A549 (cell line): Measurements from ENCODE around the gene AXL. TPM values are rescaled to one million over a fixed set of nuclear protein-coding genes. Genes with fewer than 3 reads are reported as not detected.

ENCODE experiments used
- ATAC-seq, 2 experiments: fragments of 200-7000 bp in 1 of 2; fragments of >200 bp in 1 of 2; cut with Nextera tagmentation in 1 of 2; cut with Tn5 transposase in 1 of 2; 3 replicates each; pipeline versions ENCODE4 v1.8.0 to v1.9.1; 2018 to 2020; ENCODE audit warnings: mild to moderate bottlenecking in 1 of 2, moderate library complexity in 1 of 2
- CTCF ChIA-PET: fragments of 300-600 bp; sonication (Branson Sonifier 250); formaldehyde crosslinking; extraction: SDS; loops from one replicate; lab custom pipeline; 2021; ENCODE audit warnings: antibody characterized with exemption, inconsistent platforms; lab: Yijun Ruan, JAX
- POLR2A ChIA-PET: fragments of 350-600 bp; formaldehyde crosslinking; extraction: SDS; loops from one replicate; lab custom pipeline; 2021; ENCODE audit warnings: antibody characterized with exemption, inconsistent platforms; lab: Yijun Ruan, JAX
- DNase-seq, 2 experiments: peaks; one replicate each; pipeline versions ENCODE4 v3.0.0 to v3.0.0-alpha.2; 2011 to 2016; ENCODE audit warnings: low read depth in 1 of 2, low spot score in 1 of 2
- FAIRE-seq: peaks from 2 replicates; lab custom pipeline; 2011; peaks lifted over from hg19 to GRCh38; lab: Jason Lieb, UNC
- H3K27ac ChIP-seq, 2 experiments: fragments of >200 bp; sonication (Bioruptor Twin); formaldehyde crosslinking; 3 replicates each; pipeline ENCODE4 v1.5.1; 2016 to 2017
- H3K4me1 ChIP-seq: fragments of >200 bp; sonication (Bioruptor Twin); formaldehyde crosslinking; 3 replicates; pipeline ENCODE4 v1.6.1; 2016
- H3K4me2 ChIP-seq: fragments of >200 bp; sonication (Bioruptor Twin); formaldehyde crosslinking; 3 replicates; pipeline ENCODE4 v1.6.1; 2016
- H3K4me3 ChIP-seq: fragments of >200 bp; sonication (Bioruptor Twin); formaldehyde crosslinking; 3 replicates; pipeline ENCODE4 v1.5.1; 2016
- H3K9me3 ChIP-seq: fragments of >200 bp; sonication (Bioruptor Twin); formaldehyde crosslinking; 3 replicates; pipeline ENCODE4 v1.6.1; 2016
- CBX8 ChIP-seq: fragments of 200-600 bp; sonication (generic); IDR thresholded peaks from 2 replicates; pipeline ENCODE4 v1.6.1; 2016
- EHF ChIP-seq: fragments of 250-450 bp; sonication (Bioruptor Pico); IDR thresholded peaks from 2 replicates; pipeline ENCODE4 v1.5.0; 2020; ENCODE audit warnings: mild to moderate bottlenecking
- ELK1 ChIP-seq: fragments of 150-350 bp; IDR thresholded peaks from 2 replicates; pipeline ENCODE4 v1.6.1; 2014; ENCODE audit warnings: low read depth, mild to moderate bottlenecking, low read length
- ESRRA ChIP-seq: fragments of 150-350 bp; IDR thresholded peaks from 2 replicates; pipeline ENCODE4 v1.6.1; 2014; ENCODE audit warnings: mild to moderate bottlenecking, low read length, borderline replicate concordance
- FOSB ChIP-seq: fragments of 250-450 bp; sonication (Bioruptor Pico); IDR thresholded peaks from 2 replicates; pipeline ENCODE4 v1.5.0; 2020; ENCODE audit warnings: mild to moderate bottlenecking, moderate library complexity
- HDAC2 ChIP-seq: fragments of 200-600 bp; sonication (generic); IDR thresholded peaks from 2 replicates; pipeline ENCODE4 v1.6.1; 2016
- HES2 ChIP-seq: fragments of >200 bp; sonication (Bioruptor Twin); formaldehyde crosslinking; IDR thresholded peaks from 2 replicates; pipeline ENCODE4 v1.6.1; 2016
- JUN ChIP-seq, 2 experiments: fragments of >200 bp; sonication (Bioruptor Twin); formaldehyde crosslinking; IDR thresholded peaks; 2 replicates in 1 of 2; 3 replicates in 1 of 2; pipeline ENCODE4 v1.6.1; 2016 to 2017
- KDM1A ChIP-seq: fragments of 200-600 bp; sonication (generic); IDR thresholded peaks from 2 replicates; pipeline ENCODE4 v1.6.1; 2016; ENCODE audit warnings: low read depth, mild to moderate bottlenecking
- KDM5A ChIP-seq: fragments of 200-600 bp; sonication (generic); IDR thresholded peaks from 2 replicates; pipeline ENCODE4 v1.6.1; 2016; ENCODE audit warnings: antibody characterized with exemption, mild to moderate bottlenecking
- MAFK ChIP-seq: fragments of 450-650 bp; IDR thresholded peaks from 2 replicates; pipeline ENCODE4 v1.6.1; 2014; ENCODE audit not compliant: partially characterized antibody
- MYC ChIP-seq: IDR thresholded peaks from 2 replicates; pipeline ENCODE4 v1.6.1; 2012; ENCODE audit warnings: mild to moderate bottlenecking, inconsistent platforms, low read length, improper control_type of control experiment, borderline replicate concordance
- NFE2L2 ChIP-seq: fragments of 150-350 bp; conservative IDR thresholded peaks from 2 replicates; pipeline ENCODE4 v1.6.1; 2014; ENCODE audit warnings: low read length
- NR3C1 ChIP-seq: fragments of >200 bp; sonication (Bioruptor Twin); formaldehyde crosslinking; IDR thresholded peaks from 3 replicates; pipeline ENCODE4 v1.6.1; 2017
- POLR2A ChIP-seq: IDR thresholded peaks from 2 replicates; pipeline ENCODE4 v1.6.1; 2012; ENCODE audit warnings: mild to moderate bottlenecking, low read length
- POLR2AphosphoS2 ChIP-seq: conservative IDR thresholded peaks from 2 replicates; pipeline ENCODE4 v1.6.1; 2012; ENCODE audit warnings: low read length, improper control_type of control experiment, inconsistent platforms
- RFX5 ChIP-seq: fragments of 450-650 bp; IDR thresholded peaks from 2 replicates; pipeline ENCODE4 v1.7.1; 2014; ENCODE audit warnings: antibody characterized with exemption, mild to moderate bottlenecking, moderate library complexity
- SMC3 ChIP-seq: fragments of >200 bp; sonication (Bioruptor Twin); formaldehyde crosslinking; IDR thresholded peaks from 3 replicates; pipeline ENCODE4 v1.6.1; 2018; ENCODE audit warnings: inconsistent platforms
- TP53 ChIP-seq: fragments of 250-450 bp; sonication (Bioruptor Pico); IDR thresholded peaks from 2 replicates; pipeline ENCODE4 v1.5.0; 2021; ENCODE audit warnings: mild to moderate bottlenecking, moderate library complexity
- ZSCAN20 ChIP-seq: fragments of 250-450 bp; sonication (Bioruptor Pico); IDR thresholded peaks from 2 replicates; pipeline ENCODE4 v1.8.0; 2022; ENCODE audit warnings: mild to moderate bottlenecking, moderate library complexity
- WGBS: methylation state at CpG from one replicate; pipeline ENCODE4 v1.1.6; 2017; ENCODE audit errors: missing lambda C conversion rate; 5-methylcytosine and 5-hydroxymethylcytosine counted together
- polyA plus RNA-seq, 4 experiments: library from polyadenylated mRNA; depleted of rRNA in 3 of 4; stranded (reverse); fragments of >200 nt; fragmentation: RNase III in 1 of 4; extraction: RNeasy Plus Mini Kit Qiagen cat#74134 plus additional on column Dnase treatment in 1 of 4; gene quantifications; 2 replicates in 3 of 4; 3 replicates in 1 of 4; pipeline ENCODE4 v1.2.3, GENCODE V29; 2011 to 2017
- TF ChIP-seq, protein P1 (sequence below): fragments of 450-650 bp; IDR thresholded peaks from 2 replicates; pipeline ENCODE4 v1.6.1; 2014; ENCODE audit warnings: antibody characterized with exemption

The AXL gene
- polyA plus RNA-seq, 2 of the 4 experiments (the other 2 are of a cell fraction): 45.4 to 60.1 TPM

GRCh38 chr19:41206926-41207750 lies 11.9 kb upstream of the AXL start:
- Histone ChIP-seq H3K4me2 (no peak overlapping the region), H3K4me3 (no peak overlapping the region), H3K9me3 (no peaks in the 10 kb centered on the region), H3K27ac (no peak overlapping the region), H3K4me1 (no peaks in the 10 kb centered on the region)
- DNase-seq (no peak), ATAC-seq (no peak), FAIRE-seq (no peak)
- TF ChIP-seq ESRRA: no peak
- no peak for TF ChIP-seq CBX8
- TF ChIP-seq JUN (IDR thresholded peaks at IDR 0.05): no peak
- no peak for TF ChIP-seq HES2
- TF ChIP-seq MYC: no peak
- TF ChIP-seq ZSCAN20 (CRISPR knock-in tag): no peak
- no peak for TF ChIP-seq MAFK
- no peak for TF ChIP-seq POLR2A
- TF ChIP-seq ELK1: no peak
- 91% methylated on average over 26 of the region's 26 CpGs for WGBS
- ChIA-PET POLR2A (interaction anchor here (1.5 to 6.8 kb wide), 2 partner anchors 19 to 57 kb away, joined by 3 to 121 read pairs; partner anchors contain the start of gene HNRNPUL1), CTCF (interaction anchor here (0.7 to 29.8 kb wide), 10 partner anchors 15 to 543 kb away, joined by 3 to 1023 read pairs (median 51); partner anchors contain the start of genes AXL, CYP2S1 and HNRNPUL1)

DNA sequence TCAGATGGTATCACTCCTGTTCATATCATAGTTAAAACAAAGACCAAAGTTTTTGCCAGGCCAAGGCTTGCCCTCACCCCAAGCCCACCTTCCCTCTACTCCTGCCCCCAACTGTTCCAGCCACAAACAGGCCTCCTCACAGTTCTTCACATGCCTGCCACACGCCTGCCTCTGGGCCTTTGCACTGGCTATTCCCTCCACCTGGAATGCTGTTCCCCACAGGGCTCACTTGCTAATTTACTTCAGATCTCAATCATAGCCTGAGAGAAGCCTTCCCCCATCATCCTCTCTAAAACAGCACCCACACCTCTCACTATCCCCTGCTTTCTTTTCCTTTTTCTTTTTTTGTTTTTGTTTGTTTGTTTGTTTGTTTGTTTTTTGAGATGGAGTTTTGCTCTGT lies 4.9 kb upstream of the AXL start:
- peaks cover 18% of the 10 kb centered on the region for H3K4me1 ChIP-seq
- DNase-seq: no peak
- TF ChIP-seq KDM1A (peak; percentile 92), NFE2L2 (no peak), HDAC2 (peak; percentile 45; the same call in 1 of the 2 replicates)
- POLR2A ChIA-PET: no interaction called here
- no peak for FAIRE-seq
- CTCF ChIA-PET: interaction anchor here (0.5 to 29.8 kb wide), 4 partner anchors 6 to 78 kb away, joined by 4 to 1023 read pairs (median 295); partner anchors contain the start of genes AXL and HNRNPUL1
- no peak overlapping the region; a peak in 1 of 6 replicates for H3K27ac ChIP-seq
- no peak overlapping the region for H3K4me3 ChIP-seq
- no peaks in the 10 kb centered on the region for H3K9me3 ChIP-seq
- ATAC-seq: no peak
- WGBS: 89% methylated on average over 1 of the region's 1 CpG
- no peak overlapping the region for H3K4me2 ChIP-seq

DNA sequence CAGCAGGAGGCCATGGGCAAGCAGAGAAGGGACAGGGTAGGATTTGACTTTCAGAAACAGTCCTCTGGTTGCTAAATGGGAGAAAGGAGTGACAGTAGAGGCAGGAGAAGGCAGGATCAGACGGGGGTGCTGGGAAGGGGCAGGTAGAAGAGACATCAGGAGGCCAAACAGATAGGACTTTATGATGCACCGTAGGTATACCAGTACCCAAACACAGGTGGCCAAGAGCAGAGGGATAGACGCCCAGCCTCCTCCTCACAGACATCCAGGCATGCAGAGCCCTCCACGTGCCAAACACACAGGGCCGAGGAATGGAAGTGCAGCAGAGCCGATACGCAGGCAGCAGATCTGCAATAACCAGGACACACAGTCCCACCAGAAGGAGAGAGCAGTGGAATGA lies 1.3 kb upstream of the AXL start:
- peak; percentile 77 for FAIRE-seq
- TF ChIP-seq POLR2AphosphoS2: no peak
- TF ChIP-seq FOSB: no peak
- TF ChIP-seq NR3C1: no peak
- no peak for TF ChIP-seq KDM5A
- TF ChIP-seq TP53 (CRISPR knock-in tag): no peak
- TF ChIP-seq, protein P1, sequence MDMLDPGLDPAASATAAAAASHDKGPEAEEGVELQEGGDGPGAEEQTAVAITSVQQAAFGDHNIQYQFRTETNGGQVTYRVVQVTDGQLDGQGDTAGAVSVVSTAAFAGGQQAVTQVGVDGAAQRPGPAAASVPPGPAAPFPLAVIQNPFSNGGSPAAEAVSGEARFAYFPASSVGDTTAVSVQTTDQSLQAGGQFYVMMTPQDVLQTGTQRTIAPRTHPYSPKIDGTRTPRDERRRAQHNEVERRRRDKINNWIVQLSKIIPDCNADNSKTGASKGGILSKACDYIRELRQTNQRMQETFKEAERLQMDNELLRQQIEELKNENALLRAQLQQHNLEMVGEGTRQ: no peak
- TF ChIP-seq EHF (CRISPR knock-in tag): no peak
- no peak for TF ChIP-seq RFX5
- no peak for TF ChIP-seq SMC3
- TF ChIP-seq, all 56 proteins: peak for 0
- POLR2A ChIA-PET: no interaction called here
- CTCF ChIA-PET: interaction anchor here (1.1 to 16.4 kb wide), 8 partner anchors 10 to 421 kb away, joined by 3 to 295 read pairs (median 6); partner anchors contain the start of genes CYP2S1 and HNRNPUL1
- Histone ChIP-seq H3K27ac (peak overlapping the region; percentile 85 to 91; a peak in 5 of 6 replicates), H3K4me3 (no peak overlapping the region; the same call in 2 of the 3 replicates), H3K9me3 (no peaks in the 10 kb centered on the region), H3K4me2 (peak overlapping the region; percentile 86; the same call in 2 of the 3 replicates), H3K4me1 (peaks cover 42% of the 10 kb centered on the region)
- DNase-seq (no peak), ATAC-seq (no peak)
- 88% methylated on average over 7 of the region's 7 CpGs for WGBS
